HG02678 (cell line): ENCODE data around the gene SUPT4H1.

Source experiments
- ATAC-seq: cut with Tn5 transposase; IDR thresholded peaks from one replicate; pipeline ENCODE4 v1.9.1; 2021; ENCODE audit warnings: mild to moderate bottlenecking, moderate library complexity; ENCODE audit not compliant: unreplicated experiment

Gene SUPT4H1

GRCh38 chr17:58381124-58382035 lies 29.4 kb upstream of the SUPT4H1 start:
- ATAC-seq, result no peak

GRCh38 chr17:58380207-58381123 lies 28.5 kb upstream of the SUPT4H1 start:
- ATAC-seq, result no peak

GRCh38 chr17:58379511-58379824 lies 27.5 kb upstream of the SUPT4H1 start:
- no peak for ATAC-seq

- no peak for ATAC-seq
These were observed 26.9 kb upstream of the SUPT4H1 start for GRCh38 chr17:58378733-58379510.

GRCh38 chr17:58377661-58378060 lies 25.7 kb upstream of the SUPT4H1 start:
- ATAC-seq, result no peak

GRCh38 chr17:58377093-58377601 lies 25.1 kb upstream of the SUPT4H1 start:
- ATAC-seq, result no peak

GRCh38 chr17:58376472-58377000 lies 24.5 kb upstream of the SUPT4H1 start:
- no peak for ATAC-seq

- ATAC-seq, result no peak
These were observed 23.8 kb upstream of the SUPT4H1 start for GRCh38 chr17:58375811-58376210.

GRCh38 chr17:58375256-58375655 lies 23.3 kb upstream of the SUPT4H1 start:
- no peak for ATAC-seq

- no peak for ATAC-seq
These were observed 21.9 kb upstream of the SUPT4H1 start for GRCh38 chr17:58373923-58374322.

GRCh38 chr17:58373003-58373402 lies 21.0 kb upstream of the SUPT4H1 start:
- ATAC-seq, result no peak

- no peak for ATAC-seq
These were observed 19.4 kb upstream of the SUPT4H1 start for GRCh38 chr17:58371300-58371950.

GRCh38 chr17:58370716-58371115 lies 18.7 kb upstream of the SUPT4H1 start:
- no peak for ATAC-seq

GRCh38 chr17:58370309-58370708 lies 18.3 kb upstream of the SUPT4H1 start:
- no peak for ATAC-seq

- ATAC-seq, result no peak
These were observed 17.4 kb upstream of the SUPT4H1 start for GRCh38 chr17:58369214-58370031.

- no peak for ATAC-seq
These were observed 16.8 kb upstream of the SUPT4H1 start for GRCh38 chr17:58368860-58369213.

GRCh38 chr17:58367461-58367860 lies 15.5 kb upstream of the SUPT4H1 start:
- ATAC-seq, result no peak

GRCh38 chr17:58365980-58366595 lies 14.1 kb upstream of the SUPT4H1 start:
- no peak for ATAC-seq
